NCI-H1694 (cell line): ENCODE measurements around the gene PGLYRP3.
"Not testable (repeated sequence)": the region's sequence is repeated elsewhere in the genome, so short reads cannot be mapped to it uniquely, and the experiment has no call there.

Experiments
- DNase-seq: peaks from one replicate; lab custom pipeline; 2025; lab: John Stamatoyannopoulos, UW

The PGLYRP3 gene

DNA sequence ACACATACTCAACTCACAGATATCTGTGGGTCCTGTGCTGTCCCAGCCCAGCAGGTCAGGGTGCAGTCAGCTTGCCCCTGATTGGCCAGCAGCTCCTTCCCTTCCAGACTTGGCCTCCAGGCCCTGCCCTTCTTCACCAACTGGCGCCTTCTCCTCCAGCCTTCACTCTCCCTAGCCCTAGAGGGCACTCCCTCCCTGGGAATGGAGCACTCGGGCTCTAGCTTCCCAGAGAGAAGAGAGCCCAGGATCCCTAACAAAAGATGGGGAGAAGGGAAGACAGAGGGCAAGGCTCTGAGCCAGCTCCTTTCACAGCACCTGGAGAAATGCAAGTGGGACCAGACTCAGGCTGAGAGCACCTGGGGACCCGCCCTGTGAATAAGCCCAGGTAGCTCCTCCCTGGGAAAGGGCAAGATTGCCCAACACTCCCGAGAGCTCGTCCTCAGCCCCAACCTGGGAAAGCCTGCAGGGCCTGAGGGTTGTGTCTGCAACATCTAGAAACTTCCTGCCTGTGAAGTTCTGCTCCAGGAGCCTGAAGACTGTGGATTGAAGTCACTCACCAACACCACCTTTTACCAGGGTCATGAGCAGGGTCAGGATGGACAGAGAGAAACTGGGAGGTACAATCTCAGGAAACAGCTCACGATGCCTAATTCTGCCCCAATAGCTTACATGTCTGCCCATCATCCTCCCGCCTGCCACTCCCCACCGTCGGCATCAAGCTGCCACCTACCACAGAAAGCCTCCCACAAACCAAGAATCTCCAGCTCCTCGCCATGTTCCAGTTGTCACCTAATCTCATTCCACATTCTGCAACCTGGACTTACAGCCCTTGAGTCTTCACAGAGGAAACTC, 36.0 kb upstream of the PGLYRP3 start, which contains the start of gene PGLYRP4:
Gene PGLYRP4 (minus strand): TSS at position 331 of the 852 bp plus-strand sequence. CDS start 909 bp downstream, outside the sequence.
- no peak for DNase-seq

DNA sequence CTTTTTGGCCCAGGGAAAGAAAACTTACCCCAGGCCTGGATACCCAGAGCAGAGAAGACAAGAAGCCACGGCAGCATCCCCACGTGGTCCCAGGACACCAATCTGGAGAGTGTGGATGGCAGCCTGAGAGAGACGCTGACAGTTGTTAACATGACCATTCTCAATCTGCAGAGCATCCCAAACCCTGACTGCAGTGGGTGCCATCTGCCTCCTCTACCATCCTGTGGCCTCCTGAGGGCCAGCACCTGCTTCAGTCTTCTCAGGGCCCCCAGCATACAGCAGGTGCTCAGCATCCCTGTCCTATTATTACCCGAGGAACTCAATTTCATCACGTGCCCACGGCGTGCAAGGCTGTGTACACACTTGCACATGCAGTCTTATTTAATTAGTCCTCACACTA, 35.1 kb upstream of the PGLYRP3 start:
- DNase-seq, result no peak

DNA sequence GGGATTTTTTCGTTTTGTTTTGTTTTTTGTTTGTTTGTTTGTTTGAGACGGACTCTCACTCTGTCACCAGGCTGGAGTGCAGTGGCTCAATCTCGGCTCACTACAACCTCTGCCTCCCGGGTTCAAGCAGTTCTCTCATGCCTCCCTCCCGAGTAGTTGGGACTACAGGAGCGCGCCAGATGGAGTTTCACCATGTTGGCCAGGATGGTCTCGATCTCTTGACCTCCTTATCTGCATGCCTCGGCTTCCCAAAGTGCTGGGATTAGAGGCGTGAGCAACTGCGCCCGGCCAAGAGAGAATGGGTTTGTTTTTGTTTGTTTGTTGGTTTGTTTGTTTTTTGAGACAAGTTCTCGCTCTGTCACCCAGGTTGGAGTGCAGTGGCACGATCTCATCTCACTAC, 34.3 kb upstream of the PGLYRP3 start:
- not testable (repeated sequence) for DNase-seq

DNA sequence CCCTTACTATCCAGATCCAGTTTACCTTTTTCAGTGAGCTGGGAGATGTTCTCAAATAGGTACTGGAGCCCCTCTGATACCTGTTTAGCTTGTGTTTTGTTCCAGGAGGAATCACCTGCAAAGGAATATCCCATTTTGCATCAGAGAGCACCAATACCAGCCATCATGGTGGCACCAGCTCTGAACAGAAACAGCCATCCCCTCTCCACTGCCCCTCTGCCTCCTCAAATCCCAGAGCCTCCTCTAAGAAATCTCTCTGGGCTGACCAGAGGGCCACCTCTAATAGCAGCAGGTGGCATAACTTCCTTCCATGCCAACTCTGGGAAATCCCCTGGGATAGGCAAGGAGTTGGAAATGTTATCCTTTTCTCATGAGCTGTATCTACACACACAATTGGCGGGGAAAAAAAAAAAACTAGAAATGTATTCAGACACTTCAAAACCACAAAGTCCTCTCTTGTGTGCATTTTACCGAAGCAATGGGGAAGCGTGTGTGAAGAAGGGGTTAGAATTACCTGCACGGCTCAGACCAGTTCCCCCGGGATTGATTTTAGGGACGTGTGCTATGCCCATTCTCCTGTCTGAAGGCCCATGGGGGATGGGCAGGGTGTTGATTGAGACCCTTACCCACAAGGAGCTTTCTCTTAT, 33.4 kb upstream of the PGLYRP3 start:
- no peak for DNase-seq

DNA sequence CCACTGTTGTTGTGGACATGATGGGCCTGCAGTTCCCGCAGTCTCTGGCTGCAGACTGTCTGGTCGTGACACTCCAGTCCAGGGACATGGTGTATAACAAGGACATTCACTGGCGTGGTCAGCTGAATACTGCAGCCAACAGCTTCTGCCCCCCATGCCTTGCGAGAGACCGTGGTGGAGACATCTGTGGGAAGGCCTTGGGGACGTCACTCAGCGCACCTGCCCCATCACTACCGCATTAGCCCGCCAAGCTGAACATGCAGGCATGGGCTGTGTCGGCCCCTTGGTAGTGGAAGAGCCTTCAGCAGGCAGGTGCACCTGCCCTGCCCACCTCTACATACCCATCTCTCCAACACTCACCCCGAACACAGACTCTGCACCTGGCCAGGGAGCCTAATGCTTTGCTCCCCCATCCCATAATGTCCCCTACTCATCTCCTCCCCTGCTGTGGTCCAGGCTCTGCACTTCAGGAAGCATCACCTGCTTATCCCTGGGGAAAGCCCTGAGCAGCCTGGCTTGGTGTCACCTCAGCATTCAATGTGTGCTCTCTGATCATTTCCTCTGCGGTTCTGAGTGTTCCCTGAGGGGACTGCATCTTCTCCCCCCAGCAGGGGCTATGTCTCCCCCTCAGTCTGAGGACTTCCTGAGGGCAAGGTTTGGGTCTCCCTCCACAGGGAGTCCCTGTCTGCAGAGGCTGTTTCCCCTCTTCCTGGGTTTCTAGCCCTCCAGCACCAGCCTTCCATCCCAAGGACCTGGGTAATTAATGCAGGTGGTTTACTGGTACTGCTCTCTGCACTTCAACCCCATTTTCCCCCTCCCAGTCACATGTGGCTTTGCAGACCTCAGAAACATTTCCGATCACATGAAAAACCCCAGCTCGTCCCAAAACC, 32.7 kb upstream of the PGLYRP3 start:
- no peak for DNase-seq

DNA sequence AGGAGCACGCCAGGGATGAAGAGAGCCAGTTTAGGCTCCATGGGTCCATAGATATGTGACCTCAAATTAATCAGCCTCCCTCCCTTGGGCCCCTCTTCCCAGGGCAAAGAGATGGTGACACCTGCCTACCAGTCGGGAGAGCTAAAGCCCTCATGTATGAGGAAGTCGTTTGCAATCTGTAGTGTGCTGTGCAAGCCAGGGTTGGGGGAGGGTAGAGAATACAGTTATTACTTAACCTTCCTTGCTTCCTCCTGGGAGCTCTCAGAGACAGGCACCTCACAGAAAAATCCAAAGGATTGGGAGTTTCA, 31.9 kb upstream of the PGLYRP3 start:
- no peak for DNase-seq

DNA sequence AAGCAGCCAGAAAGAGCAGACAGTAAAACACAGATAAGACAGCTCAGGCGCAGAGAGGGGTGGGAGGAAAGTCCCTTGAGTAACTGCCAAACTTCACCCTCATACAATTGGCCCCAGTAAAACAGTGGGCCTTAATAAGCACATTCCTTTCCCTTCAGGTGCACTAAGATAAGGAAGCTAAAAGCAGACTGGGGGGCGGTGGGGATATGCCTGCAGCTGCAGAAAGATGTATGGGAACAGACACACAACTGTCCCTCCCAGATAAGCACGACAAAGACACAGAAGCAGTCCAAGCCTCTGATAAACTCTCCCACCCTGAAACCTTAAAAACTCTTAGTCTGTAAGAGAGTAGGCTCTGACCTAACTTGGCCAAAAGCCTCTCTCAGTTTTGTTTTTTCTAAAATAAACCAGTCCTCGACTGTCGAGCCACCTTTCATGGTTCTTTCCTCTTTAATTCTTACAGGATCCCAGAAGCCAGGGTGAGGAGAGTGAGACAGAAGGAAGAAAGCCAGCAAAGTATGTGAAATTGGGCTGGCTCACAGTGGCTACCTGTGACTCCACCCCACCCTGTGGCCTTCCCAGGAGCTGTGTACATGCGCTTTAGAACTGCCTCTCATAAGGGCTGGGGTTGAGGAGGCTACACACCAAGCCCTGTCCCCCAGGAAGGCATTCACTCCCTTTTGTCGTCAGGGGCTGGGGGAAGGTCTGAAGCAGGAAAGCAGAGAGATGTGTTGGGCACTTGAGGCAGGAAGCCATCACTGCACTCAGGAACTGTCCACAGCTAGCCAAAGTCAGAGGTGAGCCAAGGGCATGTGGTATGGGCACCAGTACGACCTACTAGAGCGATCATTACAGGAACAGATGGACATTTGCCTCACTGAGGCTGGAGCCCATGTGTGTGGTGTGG, 31.3 kb upstream of the PGLYRP3 start:
- DNase-seq, result no peak

DNA sequence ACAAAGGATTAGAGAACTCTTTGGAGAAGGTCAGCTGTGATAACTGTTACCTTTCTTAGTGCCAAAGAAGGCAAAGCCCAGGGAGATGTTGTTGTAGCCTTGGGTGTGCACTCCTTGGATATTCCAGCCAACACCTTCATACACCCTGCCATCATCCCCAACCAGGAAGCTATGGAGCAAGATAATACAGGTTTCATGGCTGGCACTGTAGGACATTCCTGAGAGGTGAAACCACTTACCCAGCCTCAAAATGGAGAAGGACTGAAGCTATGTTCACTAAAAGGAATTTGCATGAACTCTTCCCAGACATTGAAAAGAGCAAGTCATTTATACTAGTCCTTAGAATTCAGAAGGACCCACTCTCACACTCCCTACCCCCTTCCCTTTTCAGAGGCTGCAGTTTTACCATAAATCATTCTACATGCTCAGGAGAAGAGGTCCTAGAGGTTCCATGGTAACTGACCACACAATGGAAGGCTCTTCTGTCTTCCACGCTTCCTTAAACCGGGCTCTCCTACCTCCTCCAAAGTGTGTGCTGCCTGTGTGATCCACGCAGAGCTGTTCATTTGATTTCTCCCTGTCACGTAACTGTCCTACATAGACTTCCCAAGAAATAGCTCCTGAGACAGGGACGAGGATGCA, 30.4 kb upstream of the PGLYRP3 start:
- no peak for DNase-seq

DNA sequence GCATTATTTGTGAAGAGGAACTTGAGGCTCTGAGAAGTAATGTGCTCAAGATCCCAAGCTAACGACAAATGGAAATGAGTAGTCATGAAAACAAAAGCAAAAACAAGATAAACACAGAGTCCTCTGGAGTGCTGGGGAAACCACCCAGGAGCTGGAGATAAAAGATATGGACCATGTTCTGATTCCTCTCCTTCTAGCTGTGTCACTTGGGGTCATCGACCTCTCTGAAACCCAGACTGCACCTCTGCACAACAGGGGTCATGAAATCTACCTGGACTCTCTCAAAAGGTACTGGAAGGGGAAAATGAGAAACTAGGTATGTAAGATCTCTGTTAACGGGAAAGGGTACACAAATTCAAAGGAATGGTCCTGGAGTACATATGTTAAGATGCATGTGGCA, 29.4 kb upstream of the PGLYRP3 start:
- DNase-seq, result no peak

DNA sequence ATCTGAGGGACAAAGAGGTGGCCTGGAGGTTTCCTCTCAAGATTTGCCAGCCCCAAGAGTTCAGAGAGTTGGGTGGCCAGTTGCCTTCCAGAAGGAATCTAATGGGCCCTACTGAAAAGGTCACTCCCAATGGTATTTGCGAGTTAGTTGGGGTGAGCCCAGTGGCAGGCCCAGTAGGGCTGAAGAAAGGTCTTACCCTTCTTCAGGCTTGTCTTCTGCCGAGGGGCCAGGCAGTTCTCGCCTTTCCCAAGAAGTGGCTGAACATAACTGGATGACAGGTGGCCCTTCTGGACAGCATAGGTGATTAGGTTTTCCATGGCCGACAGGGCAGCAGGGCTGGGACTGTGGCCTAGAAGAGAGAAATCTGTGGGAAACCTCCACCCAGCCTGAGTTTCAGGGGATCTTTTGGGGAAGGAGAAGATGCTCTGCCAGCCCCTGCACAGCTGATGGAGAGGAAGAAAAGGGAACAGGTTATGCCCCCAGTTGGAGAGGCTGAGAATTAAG, 28.7 kb upstream of the PGLYRP3 start:
- no peak for DNase-seq

DNA sequence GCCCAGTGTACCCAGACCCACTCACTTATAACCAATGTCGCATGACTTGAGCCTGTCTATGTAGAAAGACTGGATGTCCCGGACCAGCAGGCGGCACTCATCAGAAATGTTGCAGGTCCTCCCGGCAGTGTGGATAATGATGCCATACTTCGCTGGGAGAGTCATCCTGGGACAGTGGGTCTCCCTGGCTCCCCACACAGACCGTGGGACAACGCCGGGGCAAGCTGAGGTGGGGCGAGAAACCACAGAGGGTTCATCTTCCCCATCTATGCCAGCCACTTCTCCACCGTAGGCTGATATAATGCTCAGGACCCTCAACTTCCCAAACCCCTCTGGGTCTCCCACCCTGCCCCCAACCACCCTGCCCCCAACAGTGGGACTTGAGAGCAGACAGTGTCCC, 27.6 kb upstream of the PGLYRP3 start:
- no peak for DNase-seq

DNA sequence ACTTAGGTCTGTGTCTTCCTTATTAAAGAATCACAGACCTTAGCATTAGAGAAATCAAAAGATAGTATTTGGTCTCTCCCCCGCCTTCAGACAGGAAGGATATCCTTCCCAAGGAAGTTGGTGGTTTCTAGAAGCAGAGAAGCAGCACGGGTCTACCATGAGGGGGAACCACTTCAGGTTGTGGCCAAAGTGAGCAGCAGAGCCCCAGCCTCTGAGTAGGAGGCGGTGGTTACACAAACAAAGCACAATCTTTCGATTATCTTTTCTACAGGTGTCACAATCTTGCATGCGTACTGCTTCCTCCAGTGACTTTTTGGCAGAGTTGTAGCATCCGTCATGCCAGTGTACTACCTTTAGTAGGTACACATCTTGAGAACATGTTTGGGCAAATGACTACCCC, 27.1 kb upstream of the PGLYRP3 start:
- DNase-seq, result no peak

DNA sequence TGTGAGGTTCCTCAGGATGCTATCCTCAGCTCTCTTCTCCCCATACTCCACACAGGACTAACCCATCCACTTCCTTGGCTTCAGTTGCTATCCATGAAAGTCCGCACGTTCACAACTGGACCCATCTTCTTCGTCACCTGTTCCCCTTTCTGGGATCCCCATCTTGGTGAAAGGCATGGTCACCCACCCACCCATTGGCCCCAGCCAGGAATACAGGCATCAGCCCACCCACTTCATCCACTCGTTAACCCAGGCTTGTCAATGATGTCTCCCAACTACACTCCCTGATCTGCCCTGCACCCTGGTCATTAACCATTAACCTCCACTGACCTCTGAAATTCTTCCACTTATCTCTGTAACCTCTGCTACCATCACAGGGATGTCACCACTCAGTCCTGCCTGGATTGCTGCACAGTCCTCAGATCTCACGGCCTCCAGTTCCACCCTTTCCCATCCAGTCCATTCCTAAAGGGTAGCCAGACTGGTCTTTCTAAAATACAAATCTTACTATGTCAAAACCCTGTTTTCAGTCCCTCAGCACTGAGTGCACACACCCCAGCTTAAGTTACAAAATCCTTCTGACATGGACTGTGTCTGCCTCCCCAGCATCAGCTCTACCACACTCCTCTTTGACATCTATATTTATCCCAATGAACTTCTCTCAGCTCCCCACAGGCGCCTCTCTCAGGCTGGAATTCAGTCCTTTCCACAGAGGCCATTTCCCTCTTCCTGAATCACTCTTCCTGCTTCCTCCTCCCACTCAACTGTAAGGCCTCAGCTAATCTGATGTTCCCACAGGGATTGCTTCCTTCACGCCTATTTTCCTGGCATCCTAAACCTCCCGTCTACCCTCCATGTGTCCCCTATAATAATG, 25.5 kb upstream of the PGLYRP3 start:
- no peak for DNase-seq

DNA sequence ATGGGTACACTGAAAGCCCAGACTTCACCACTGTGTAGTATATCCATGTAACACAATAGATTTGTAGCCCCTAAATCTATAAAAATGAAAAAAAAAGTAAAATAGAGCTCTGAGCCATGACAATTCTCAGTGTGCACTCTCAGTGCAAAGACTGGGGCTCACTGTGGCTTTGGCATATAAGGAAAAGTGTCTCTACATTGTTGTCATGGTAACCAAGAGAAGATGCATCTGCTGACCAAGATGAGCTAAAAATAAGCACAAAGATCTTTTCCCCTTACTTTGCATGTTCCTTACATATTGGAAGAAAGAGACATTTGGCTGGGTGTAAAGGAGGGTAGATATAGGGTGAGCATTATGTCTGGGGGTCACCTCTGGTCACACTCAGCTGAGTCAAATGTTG, 23.9 kb upstream of the PGLYRP3 start:
- no peak for DNase-seq

DNA sequence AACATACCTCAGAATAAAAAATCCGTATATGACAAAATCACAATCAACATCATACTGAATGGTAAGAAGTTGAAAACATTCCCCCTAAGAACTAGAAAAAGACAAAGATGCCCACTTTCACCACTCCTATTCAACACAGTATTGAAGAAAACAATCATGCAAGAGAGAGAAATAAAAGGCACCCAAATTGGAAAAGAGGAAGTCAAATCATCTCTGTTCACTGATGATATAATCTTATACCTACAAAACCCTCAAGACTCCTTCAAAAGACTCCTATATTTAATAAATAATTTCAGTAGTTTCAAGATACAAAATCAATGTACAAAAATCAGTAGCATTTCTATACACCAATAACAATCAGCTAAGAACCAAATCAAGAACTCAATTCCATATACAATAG, 21.1 kb upstream of the PGLYRP3 start:
- DNase-seq, result no peak

DNA sequence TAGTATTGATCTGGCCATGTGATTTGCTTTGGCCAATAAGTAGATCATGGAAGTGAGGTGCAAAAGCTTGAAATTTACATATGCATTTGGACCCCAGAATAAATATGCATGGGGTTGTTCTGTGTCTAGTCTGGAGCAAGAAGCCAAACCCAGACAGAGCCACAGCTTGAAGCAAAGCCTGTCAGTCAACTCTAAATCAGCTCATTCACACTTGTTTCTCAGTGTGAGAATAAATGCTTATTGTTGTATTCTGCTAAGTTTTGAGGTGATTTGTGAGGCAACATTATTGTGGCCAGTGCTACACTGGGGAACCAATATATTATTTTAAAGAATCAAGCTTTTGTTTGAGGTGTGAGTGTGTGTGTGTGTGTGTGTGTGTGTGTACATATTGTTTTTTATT, 12.2 kb upstream of the PGLYRP3 start:
- DNase-seq, result no peak

DNA sequence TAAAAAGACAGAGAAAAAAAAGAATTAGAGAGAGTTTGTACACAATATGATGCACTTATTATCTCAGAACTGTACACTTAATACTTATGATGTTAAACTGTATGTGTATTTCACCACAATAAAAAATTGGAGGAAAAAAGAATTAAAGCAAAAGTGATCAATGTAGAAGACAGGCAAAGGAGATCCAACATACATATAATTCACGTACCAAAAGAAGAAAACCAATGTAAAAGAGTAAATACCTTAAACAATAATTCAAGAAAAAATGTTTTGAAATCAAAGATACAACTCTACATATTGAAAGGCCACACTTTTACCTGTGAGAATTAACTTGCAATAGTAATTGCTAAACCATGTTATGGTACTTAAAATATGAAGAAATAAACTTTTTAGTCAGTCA, 9.8 kb upstream of the PGLYRP3 start:
- no peak for DNase-seq

DNA sequence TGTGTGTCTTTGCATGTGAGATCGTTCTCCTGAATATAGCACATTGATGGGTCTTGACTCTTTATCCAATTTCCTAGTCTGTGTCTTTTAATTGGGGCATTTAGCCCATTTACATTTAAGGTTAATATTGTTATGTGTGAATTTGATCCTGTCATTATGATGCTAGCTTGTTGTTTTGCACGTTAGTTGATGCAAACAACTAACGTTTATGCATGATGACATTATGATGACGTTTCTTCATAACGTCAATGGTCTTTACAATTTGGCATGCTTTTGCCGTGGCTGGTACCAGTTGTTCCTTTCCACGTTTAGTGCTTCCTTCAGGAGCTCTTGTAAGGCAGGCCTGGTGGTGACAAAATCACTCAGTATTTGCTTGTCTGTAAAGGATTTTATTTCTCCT, 5.4 kb upstream of the PGLYRP3 start:
- DNase-seq, result not testable (repeated sequence)

DNA sequence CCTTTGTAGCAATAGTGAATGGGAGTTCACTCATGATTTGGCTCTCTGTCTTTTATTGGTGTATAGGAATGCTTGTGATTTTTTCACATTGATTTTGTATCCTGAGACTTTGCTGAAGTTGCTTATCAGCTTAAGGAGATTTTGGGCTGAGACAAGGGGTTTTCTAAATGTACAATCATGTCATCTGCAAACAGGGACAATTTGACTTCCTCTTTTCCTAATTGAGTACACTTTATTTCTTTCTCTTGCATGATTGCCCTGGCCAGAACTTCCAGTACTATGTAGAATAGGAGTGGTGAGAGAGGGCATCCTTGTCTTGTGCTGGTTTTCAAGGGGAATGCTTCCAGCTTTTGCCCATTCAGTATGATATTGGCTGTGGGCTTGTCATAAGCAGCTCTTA, 3.3 kb upstream of the PGLYRP3 start:
- DNase-seq, result not testable (repeated sequence)

DNA sequence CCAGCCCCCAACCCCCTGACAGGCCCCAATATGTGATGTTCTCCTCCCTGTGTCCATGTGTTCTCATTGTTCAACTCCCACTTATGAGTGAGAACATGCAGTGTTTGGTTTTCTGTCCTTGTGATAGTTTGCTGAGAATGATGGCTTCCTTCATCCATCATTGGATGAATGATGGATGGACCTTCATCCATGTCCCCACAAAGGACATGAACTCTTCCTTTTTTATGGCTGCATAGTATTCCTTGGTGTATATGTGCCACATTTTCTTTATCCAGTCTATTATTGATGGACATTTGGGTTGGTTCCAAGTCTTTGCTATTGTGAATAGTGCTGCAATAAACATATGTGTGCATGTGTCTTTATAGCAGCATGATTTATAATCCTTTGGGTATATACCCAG, 1.6 kb upstream of the PGLYRP3 start:
- not testable (repeated sequence) for DNase-seq
